22Rv1 (cell line): ENCODE measurements around the gene TOR1AIP2.

Source experiments
- H3K27ac ChIP-seq: fragments of 450-650 bp; 2 replicates; pipeline ENCODE4 v1.5.1; 2017
- CTCF ChIP-seq: fragments of 450-650 bp; IDR thresholded peaks from 2 replicates; pipeline ENCODE4 v1.5.1; 2017; ENCODE audit warnings: mild to moderate bottlenecking
- ZFX ChIP-seq: fragments of 450-650 bp; IDR thresholded peaks from 2 replicates; pipeline ENCODE4 v1.6.1; 2017; ENCODE audit warnings: antibody characterized with exemption, borderline replicate concordance

TOR1AIP2 gene

GRCh38 chr1:179883745-179884138 is 6.1 kb upstream of the TOR1AIP2 start:
- H3K27ac ChIP-seq, result no peak overlapping the region
- no peak for TF ChIP-seq ZFX
- no peak for TF ChIP-seq CTCF

- peak; percentile 29; the same call in 1 of the 2 replicates for TF ChIP-seq CTCF
- TF ChIP-seq ZFX, result no peak
- H3K27ac ChIP-seq, result peak overlapping the region; percentile 98
Measured at GRCh38 chr1:179883040-179883744, 5.6 kb upstream of the TOR1AIP2 start.

GRCh38 chr1:179882253-179883039 is 4.8 kb upstream of the TOR1AIP2 start, which contains the start of gene TOR1AIP1:
TOR1AIP1 (plus strand) TSS chr1:179882285; CDS start chr1:179882503, 218 bp downstream.
- TF ChIP-seq ZFX, result no peak
- TF ChIP-seq CTCF, result peak; percentile 67

GRCh38 chr1:179881642-179882252 is 4.1 kb upstream of the TOR1AIP2 start:
- H3K27ac ChIP-seq, result peak overlapping the region; percentile 98
- no peak for TF ChIP-seq CTCF
- TF ChIP-seq ZFX, result no peak

More at GRCh38 chr1:179882253-179883039, 4.8 kb upstream of the TOR1AIP2 start, which contains the start of gene TOR1AIP1:
- peak within 1 kb of the TSS; percentile 98 for H3K27ac ChIP-seq

GRCh38 chr1:179879797-179880196 is 2.2 kb upstream of the TOR1AIP2 start:
- TF ChIP-seq CTCF (no peak), ZFX (no peak)
- no peak overlapping the region for H3K27ac ChIP-seq

- H3K27ac ChIP-seq, result no peak overlapping the region
- TF ChIP-seq ZFX (no peak), CTCF (no peak)
Measured at GRCh38 chr1:179876300-179876715, 1.3 kb downstream of the TOR1AIP2 start.
